AG04449 (cell line): ENCODE results near the gene PSMA1.

ENCODE experiments used
- CTCF ChIA-PET: fragments of 350-600 bp; formaldehyde crosslinking; extraction: SDS; loops from one replicate; lab custom pipeline; 2021; ENCODE audit warnings: antibody characterized with exemption; lab: Yijun Ruan, JAX
- POLR2A ChIA-PET: fragments of 400-600, 350-600 bp; formaldehyde crosslinking; extraction: SDS; loops from one replicate; lab custom pipeline; 2020; ENCODE audit warnings: antibody characterized with exemption, inconsistent platforms; lab: Yijun Ruan, JAX
- DNase-seq: peaks from one replicate; pipeline ENCODE4 v3.0.0-alpha.2; 2010; ENCODE audit warnings: low read depth, low spot score
- H3K4me3 ChIP-seq: 2 replicates; pipeline ENCODE4 v1.5.1; 2011; ENCODE audit warnings: low read depth, mild to moderate bottlenecking, control low read depth, low read length
- TF ChIP-seq, protein P1 (sequence below): IDR thresholded peaks from one replicate; pipeline ENCODE4 v1.5.1; 2011; ENCODE audit warnings: mild to moderate bottlenecking, moderate library complexity, low read length, control low read depth, inconsistent platforms; ENCODE audit not compliant: insufficient read depth; ENCODE audit errors: missing control alignments

The PSMA1 gene

DNA sequence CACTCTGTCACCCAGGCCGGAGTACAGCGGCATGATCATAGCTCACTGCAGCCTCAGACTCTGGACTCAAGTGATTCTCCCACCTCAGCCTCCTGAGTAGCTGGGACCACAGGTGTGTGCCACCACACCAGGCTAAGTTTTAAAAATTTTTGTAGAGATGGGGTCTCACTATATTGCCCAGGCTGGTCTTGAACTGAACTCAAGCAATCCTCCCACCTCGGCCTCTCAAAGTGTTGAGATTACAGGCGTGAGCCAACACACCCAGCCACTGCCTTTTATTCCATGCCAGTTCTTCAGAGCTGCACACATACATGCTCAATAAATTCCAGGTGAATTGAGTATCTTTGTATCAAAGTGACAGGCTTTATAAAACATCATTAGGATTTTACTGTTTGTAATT lies 18.1 kb downstream of the PSMA1 start:
- ChIA-PET POLR2A (interaction anchor here (0.7 to 1.0 kb wide), 2 partner anchors 9 to 14 kb away, joined by 3 read pairs; no protein-coding TSS in a partner anchor), CTCF (interaction anchor here (1.2 kb wide), 1 partner anchor 12 kb away, joined by 3 read pairs; no protein-coding TSS in a partner anchor)
- TF ChIP-seq, protein P1, sequence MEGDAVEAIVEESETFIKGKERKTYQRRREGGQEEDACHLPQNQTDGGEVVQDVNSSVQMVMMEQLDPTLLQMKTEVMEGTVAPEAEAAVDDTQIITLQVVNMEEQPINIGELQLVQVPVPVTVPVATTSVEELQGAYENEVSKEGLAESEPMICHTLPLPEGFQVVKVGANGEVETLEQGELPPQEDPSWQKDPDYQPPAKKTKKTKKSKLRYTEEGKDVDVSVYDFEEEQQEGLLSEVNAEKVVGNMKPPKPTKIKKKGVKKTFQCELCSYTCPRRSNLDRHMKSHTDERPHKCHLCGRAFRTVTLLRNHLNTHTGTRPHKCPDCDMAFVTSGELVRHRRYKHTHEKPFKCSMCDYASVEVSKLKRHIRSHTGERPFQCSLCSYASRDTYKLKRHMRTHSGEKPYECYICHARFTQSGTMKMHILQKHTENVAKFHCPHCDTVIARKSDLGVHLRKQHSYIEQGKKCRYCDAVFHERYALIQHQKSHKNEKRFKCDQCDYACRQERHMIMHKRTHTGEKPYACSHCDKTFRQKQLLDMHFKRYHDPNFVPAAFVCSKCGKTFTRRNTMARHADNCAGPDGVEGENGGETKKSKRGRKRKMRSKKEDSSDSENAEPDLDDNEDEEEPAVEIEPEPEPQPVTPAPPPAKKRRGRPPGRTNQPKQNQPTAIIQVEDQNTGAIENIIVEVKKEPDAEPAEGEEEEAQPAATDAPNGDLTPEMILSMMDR, result no peak
- no peak overlapping the region for H3K4me3 ChIP-seq
- no peak for DNase-seq

DNA sequence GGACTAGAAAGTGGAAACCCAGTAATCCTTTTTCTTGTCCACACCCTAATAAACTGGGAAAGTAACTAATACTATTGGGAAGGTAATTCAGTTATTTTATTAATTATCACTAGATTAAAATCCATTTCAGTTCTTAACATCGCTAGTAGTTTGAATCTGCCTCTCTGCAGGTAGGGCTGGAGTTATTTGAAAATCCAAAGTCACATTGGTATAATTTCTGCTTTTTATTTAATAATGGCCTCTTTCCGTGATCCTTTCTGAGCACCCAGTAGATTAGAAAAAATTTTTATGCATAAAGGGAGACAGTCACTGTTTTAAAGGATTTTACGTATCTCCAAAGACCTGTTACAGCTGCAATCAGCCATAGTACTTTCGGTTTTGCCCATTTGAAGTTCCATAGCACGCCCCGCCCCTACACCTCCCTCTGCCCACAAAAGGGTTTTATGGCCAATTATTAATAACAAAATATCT lies 20.0 kb downstream of the PSMA1 start:
- ChIA-PET CTCF (interaction anchor here (1.2 to 1.6 kb wide), 3 partner anchors 20 to 45 kb away, joined by 3 to 5 read pairs (median 3); partner anchors contain the start of gene PSMA1), POLR2A (interaction anchor here (0.5 to 1.3 kb wide), 7 partner anchors 15 to 1665 kb away, joined by 3 to 7 read pairs (median 3); partner anchors contain the start of gene PSMA1)
- H3K4me3 ChIP-seq, result peak overlapping the region; percentile 94
- peak; percentile 10 for DNase-seq
- TF ChIP-seq, protein P1, result no peak

DNA sequence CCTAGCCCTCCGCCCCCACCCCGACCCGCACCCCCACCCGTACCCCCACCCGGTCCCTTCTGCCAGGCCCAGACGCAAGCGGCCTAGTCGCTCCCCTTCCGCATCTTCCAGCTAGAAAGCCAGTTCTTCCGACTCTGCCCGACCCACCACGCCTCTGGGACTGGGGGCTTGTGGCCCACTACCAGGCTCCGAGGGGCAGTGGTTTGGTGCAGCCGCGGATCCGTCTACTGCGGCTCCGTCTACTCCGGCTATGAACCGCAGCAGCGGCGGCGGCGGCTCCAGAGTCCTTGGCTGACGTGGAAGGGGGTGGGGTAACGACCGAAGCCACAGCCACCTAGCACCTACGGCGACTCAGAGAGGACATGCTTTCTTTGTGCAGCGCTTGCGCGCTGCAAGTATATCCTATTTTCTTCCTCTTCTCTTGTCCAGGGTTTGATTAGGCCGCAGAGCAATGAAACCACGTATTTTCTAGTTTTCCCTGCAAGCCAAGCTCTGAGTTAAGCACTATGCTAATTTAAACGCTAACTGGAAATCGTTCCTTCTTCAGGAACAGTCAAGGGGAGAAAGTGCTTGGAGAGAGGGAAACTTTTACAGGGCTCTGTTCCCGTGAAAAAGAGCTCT lies 20.5 kb downstream of the PSMA1 start, which contains the start of gene COPB1:
TSS of gene COPB1 (minus strand) at position 252 of the 621 bp plus-strand sequence. CDS start 883 bp downstream, outside the sequence.
- ChIA-PET CTCF (interaction anchor here (1.2 to 1.6 kb wide), 3 partner anchors 21 to 44 kb away, joined by 3 to 5 read pairs (median 3); partner anchors contain the start of gene PSMA1), POLR2A (interaction anchor here (0.5 to 1.3 kb wide), 6 partner anchors 15 to 1665 kb away, joined by 3 to 7 read pairs (median 3); partner anchors contain the start of gene PSMA1)
- TF ChIP-seq, protein P1, result no peak
- DNase-seq, result peak; percentile 74
- H3K4me3 ChIP-seq, result peak within 1 kb of the TSS; percentile 94

DNA sequence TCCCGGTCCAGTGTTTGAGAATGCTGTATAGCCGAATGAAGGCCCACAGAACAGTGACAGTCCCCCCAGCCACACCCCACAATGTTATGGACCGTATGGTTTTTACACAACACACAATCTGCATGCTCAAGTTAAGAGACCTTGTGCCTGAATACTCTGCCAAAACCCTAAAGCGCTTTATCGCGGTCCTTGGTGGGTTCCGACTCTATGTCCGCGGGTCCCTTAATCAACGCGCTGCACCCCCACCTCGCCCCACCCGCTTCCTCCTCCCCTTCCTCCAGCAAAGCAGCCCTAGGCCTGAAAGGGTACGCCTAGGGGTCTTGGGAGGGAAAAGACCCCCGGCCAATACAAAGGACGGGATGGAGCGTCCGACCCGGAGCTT lies 21.0 kb downstream of the PSMA1 start:
- H3K4me3 ChIP-seq, result peak overlapping the region; percentile 94
- TF ChIP-seq, protein P1, result no peak
- ChIA-PET CTCF (interaction anchor here (1.2 kb wide), 1 partner anchor 39 kb away, joined by 3 read pairs; no protein-coding TSS in a partner anchor), POLR2A (no interaction called here)
- DNase-seq, result no peak

DNA sequence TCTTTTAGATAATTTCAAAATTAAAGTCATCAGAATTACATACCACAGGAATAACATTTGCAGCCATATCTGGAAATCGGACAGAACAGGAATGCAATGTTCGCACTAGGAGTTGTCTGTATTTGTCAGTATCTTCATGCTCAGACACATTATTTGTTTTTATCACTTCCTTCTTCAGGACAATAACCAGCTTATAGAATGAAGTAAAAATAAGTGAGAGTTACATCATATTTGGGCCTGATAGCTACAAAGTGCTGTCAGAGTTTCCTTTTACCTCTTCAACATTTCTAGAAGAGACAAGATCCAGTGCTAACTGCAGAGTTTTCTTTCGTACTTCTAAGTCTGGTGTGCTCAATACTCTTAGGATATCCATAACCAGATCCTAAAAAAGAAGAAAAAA lies 39.5 kb downstream of the PSMA1 start:
- CTCF ChIA-PET, result interaction anchor here (1.0 to 4.0 kb wide), 5 partner anchors 10 to 180 kb away, joined by 3 to 19 read pairs (median 5); no protein-coding TSS in a partner anchor
- no peak overlapping the region for H3K4me3 ChIP-seq
- DNase-seq, result no peak
- TF ChIP-seq, protein P1, result no peak
- POLR2A ChIA-PET, result interaction anchor here (1.5 kb wide), 1 partner anchor 20 kb away, joined by 3 read pairs; no protein-coding TSS in a partner anchor

DNA sequence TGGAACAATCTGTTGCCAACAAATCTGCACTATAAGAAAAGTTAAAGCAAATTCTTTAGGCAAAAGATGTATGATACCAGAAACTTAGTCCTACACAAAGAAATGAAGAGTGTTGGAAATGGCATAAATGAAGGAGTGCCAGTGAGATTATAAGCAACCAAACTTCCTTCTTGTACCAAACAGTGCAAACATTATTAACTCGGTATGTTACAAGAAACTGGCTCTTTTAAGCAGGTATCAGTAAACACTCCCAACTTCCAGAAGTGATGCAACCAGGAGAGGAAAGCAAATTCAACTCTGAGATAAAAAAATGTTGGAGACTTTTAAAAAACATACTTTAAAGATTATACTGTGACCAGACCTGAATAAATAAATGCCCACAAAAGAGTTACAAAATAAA lies 49.1 kb downstream of the PSMA1 start:
- ChIA-PET CTCF (interaction anchor here (0.8 to 5.4 kb wide), 5 partner anchors 9 to 171 kb away, joined by 3 to 41 read pairs (median 3); no protein-coding TSS in a partner anchor), POLR2A (no interaction called here)
- no peak for DNase-seq
- no peak overlapping the region for H3K4me3 ChIP-seq
- TF ChIP-seq, protein P1, result no peak
